Astrocyte of the cerebellum (primary cell): ENCODE data around the gene FGFR2.

Experiments used
- DNase-seq: peaks from one replicate; pipeline ENCODE4 v3.0.0-alpha.2; 2011; ENCODE audit warnings: low read depth
- H3K4me3 ChIP-seq: 2 replicates; pipeline ENCODE4 v1.5.1; 2011; ENCODE audit warnings: mild to moderate bottlenecking, low read depth, low read length, moderate library complexity
- in situ Hi-C: cut with HindIII; loops from 2 replicates; pipeline ENCODE4 v1.10.0; 2017; ENCODE audit warnings: low sequenced_read_pairs
- TF ChIP-seq, protein P1 (sequence below): IDR thresholded peaks from 2 replicates; pipeline ENCODE4 v1.5.1; 2012; ENCODE audit warnings: low read length, low read depth, moderate library complexity, mild to moderate bottlenecking; ENCODE audit errors: missing control alignments

The FGFR2 gene

DNA sequence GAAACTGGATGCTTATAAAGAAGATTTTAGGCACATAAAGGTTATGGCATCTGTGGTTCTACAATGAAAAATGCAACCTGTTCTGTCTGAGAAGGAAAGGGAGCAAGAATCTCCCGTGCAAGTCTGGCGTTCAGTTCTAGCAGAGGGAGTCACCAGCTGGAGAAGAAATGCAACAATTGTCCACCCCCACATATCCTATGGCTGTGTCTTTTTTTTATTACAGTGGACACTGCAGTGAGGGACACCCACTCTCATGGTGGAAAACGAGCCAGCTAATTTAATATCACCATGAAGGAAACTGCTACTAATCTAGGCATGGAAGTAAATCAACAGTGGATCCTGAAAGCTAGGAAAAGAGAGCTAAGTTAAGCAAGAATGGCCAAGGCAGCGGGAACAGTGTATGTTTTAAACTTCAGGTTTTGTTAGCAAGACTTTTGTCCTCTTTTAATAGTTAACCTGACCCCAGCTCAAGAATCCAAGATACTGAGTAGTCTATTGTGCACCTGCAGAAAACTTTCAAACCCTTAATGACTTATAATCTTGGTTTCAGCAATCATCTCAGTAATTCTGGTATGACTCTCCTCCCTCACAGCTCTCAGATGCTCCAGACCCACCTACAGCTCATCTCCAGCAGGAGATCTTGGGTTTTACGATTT is 149.3 kb downstream of the FGFR2 start:
- in situ Hi-C loops: no loop called here
- TF ChIP-seq, protein P1, sequence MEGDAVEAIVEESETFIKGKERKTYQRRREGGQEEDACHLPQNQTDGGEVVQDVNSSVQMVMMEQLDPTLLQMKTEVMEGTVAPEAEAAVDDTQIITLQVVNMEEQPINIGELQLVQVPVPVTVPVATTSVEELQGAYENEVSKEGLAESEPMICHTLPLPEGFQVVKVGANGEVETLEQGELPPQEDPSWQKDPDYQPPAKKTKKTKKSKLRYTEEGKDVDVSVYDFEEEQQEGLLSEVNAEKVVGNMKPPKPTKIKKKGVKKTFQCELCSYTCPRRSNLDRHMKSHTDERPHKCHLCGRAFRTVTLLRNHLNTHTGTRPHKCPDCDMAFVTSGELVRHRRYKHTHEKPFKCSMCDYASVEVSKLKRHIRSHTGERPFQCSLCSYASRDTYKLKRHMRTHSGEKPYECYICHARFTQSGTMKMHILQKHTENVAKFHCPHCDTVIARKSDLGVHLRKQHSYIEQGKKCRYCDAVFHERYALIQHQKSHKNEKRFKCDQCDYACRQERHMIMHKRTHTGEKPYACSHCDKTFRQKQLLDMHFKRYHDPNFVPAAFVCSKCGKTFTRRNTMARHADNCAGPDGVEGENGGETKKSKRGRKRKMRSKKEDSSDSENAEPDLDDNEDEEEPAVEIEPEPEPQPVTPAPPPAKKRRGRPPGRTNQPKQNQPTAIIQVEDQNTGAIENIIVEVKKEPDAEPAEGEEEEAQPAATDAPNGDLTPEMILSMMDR: no peak
- DNase-seq: no peak
- no peak overlapping the region for H3K4me3 ChIP-seq

DNA sequence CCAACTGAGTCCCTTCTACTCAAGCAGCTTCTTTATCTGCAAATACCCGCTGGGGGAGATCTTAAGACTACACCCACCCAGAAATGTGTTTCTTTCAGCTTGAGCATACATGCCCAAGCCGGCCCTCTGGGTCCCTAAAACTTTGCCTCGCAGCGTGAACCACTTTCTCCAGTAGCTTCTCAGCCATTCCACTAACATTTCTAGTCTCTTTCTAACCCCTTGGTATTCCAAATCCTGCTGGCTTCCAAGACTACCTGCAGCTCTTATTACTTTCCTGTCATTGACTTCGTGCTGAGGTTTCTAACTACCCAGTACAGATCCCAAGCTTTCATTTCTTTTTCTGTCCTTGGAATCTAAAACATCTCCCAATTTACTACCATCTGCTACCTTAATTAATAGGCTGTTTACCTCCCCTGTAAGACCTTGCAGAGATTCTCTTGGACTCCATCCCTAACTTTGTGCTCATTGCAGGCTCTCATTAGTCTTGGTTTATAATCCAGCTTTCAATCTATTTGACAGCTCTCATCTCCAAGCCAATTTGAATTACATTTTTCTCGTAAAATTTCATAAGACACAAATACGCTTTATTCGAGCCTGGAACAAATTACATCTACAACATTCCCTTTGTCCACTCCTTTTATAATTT is 153.6 kb downstream of the FGFR2 start:
- TF ChIP-seq, protein P1: no peak
- DNase-seq: no peak
- in situ Hi-C loops: no loop called here
- no peak overlapping the region for H3K4me3 ChIP-seq

DNA sequence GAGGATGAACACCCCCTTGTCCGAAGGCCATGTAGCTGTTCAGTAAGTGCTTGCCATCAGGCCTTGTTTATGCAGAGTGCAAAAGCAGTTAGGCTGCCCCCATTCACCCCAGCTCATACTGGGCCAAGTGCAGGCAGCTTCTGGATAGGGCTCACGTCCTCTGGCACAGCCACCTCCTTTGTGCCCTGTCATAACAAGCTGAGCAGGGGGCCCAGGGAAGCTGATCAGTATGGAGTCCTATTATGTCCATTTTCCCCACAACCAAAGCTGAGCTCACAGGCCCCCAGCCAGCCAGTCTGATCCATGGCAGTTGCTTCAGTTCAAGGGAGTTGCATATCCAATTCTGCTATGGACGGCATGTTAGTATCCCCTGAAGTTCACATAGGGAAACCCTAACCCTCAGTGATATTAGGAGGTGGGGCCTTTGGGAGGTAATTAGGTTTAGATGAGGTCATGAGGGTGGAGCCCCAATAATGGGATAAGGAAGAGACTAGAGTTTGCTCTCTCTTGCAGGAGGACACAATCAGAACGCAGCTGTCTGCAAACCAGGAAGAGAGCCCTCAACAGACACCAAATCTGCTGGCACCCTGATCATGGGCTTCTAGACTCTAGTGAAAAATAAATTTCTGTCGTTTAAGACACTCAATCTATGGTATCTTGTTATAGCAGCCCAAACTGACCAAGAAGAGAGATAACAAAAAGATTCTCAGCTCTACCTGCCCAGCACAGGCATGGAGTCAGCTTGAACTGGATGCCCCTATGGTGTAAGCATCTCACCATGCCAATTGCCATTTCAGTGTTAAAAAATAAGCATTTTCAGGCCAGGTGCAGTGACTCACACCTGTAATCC is 155.9 kb downstream of the FGFR2 start:
- in situ Hi-C loops: no loop called here
- DNase-seq: no peak
- TF ChIP-seq, protein P1: no peak
- H3K4me3 ChIP-seq: no peak overlapping the region

DNA sequence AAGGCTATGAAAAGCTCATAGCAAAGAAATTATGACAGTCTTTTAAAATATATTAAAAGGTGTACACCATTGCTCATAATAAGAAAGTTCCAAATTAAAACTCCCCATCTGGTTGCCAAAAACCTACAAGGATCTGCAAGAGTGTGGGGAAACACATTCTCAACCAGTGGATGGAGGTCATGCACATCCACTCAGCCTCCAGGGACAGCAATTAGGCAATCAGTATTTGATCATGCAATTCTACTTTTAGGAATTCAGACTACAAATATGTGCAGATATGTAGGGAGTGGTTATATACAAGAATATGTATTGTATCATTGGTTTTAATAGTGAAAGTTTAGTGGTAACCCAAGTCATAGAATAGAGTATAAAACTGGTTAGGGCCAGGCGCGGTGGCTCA is 157.8 kb downstream of the FGFR2 start:
- H3K4me3 ChIP-seq: no peak overlapping the region
- TF ChIP-seq, protein P1: no peak
- in situ Hi-C loops: no loop called here
- no peak for DNase-seq

DNA sequence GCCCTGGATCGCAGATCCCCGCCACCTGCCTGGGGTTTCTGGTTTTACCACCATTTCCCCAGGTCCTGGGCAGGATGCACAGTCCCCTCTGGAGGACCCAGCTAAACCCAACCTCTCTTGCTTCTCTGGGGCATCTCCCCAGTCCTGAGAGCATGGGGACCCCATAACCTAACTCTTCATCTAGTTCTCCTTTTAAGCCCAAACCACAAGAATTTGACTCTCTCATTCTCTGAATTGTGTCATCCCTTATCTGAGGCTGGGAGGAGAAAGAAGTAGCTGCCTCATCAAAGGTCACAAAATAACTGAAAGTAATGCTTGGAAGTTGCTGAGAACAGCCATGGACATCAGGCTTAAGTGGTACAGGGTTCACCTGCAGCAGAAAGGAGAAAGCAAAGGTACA is 159.9 kb downstream of the FGFR2 start:
- no peak overlapping the region for H3K4me3 ChIP-seq
- in situ Hi-C loops: no loop called here
- TF ChIP-seq, protein P1: no peak
- DNase-seq: no peak

DNA sequence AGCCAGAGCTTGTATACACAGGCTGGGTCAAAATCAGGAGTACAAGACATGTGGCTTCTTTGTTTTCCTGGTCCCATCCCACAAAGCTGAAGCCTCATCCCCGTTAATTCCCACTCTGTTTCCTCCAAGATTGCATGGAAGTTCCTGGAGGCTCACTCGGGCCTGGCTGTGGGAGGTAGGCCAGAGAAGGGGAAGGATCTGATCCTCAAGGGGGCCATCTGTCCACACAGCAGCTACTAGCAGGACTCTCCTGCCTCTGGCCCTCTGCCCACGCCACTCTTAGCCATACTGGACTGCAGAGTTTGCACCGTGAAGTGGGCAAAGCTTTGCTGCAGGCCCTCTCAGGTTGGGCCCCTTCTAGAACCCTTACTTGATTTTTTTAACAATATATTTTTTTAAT is 160.6 kb downstream of the FGFR2 start:
- no peak overlapping the region for H3K4me3 ChIP-seq
- DNase-seq: no peak
- in situ Hi-C loops: no loop called here
- TF ChIP-seq, protein P1: no peak
